DMS153 treated with DMSO at 0.1 percent for 48 hours (cell line): ENCODE measurements around the gene IFT122.

ENCODE experiments used
- DNase-seq: peaks from one replicate; lab custom pipeline; 2025; ENCODE audit not compliant: unreplicated experiment; lab: John Stamatoyannopoulos, UW

IFT122 gene

GRCh38 chr3:129415830-129416229 lies 24.2 kb upstream of the IFT122 start:
- DNase-seq: no peak

DNA sequence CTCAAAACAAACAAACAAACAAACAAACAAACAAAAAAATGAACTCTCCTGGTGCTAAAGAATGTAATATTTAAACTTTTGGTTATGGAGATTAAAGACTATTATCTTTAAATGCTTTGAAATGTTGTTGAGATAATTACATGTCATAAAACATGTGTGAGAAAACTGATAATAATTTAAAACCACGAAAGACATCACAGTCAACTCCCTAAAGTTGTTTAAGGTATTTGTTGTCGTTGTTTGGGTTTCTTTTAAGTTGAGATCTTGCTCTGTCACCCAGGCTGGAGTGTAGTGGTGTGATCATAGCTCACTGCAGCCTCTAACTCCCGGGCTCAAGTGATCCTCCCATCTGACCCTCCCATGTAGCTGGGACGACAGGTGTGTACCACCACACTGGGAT lies 23.6 kb upstream of the IFT122 start:
- DNase-seq: no peak

GRCh38 chr3:129417326-129417725 lies 22.7 kb upstream of the IFT122 start:
- DNase-seq: no peak

GRCh38 chr3:129418041-129418973 lies 21.7 kb upstream of the IFT122 start:
- DNase-seq: no peak

DNA sequence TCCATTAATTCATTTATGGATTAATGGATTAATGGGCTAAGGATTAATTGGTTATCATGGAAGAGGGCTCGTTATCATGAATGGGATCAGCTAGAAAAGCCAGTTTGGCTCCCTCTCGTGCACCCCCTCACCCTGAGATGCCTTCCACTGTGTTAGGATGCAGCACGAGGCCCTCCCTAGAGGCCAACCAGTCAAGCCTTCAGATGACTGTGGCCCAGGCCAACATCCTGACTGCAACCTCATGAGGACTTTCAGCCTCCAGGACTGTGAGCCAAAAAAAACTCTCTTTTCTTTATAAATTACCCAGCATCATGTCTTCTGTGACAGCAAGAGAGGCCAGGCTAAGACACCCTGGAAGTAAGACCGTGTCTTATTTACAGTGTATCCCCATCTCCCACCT lies 20.5 kb upstream of the IFT122 start:
- no peak for DNase-seq

- no peak for DNase-seq
Observed at GRCh38 chr3:129421236-129421883, 18.7 kb upstream of the IFT122 start.

DNA sequence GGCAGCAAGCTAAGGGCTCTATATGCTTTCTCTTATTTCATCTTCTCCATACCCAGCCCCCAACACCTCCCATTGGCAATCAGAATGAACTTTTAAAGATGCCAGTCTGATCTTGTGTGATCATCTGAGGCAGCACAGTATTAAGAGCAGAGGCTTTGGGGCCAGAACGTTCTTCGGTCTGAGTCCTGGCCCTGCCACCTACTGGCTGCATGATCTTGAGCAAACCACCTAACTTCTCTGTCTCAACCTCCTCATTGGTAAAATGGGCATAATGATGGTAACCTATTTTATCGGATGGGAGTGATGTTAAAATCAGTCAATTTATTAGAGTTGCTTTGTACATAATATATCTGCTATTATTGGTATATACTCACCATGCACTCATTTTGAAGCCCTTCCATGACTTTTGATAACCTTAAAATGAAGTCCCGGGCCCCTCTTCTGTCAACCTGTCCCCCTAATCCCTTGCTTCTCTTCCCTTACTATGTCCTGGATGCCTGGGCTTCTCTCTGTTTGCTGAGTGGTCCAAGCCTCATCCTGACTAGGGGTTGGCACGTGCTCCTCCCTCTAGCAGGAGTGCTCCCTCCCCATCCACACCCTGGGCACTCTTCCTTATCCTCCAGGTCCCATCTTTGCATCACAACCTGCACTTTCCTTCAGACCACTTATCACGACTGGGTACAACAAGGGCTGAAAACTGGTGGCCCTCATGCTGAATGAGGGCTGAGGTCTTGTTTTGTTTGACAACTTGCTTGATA lies 17.9 kb upstream of the IFT122 start:
- no peak for DNase-seq

DNA sequence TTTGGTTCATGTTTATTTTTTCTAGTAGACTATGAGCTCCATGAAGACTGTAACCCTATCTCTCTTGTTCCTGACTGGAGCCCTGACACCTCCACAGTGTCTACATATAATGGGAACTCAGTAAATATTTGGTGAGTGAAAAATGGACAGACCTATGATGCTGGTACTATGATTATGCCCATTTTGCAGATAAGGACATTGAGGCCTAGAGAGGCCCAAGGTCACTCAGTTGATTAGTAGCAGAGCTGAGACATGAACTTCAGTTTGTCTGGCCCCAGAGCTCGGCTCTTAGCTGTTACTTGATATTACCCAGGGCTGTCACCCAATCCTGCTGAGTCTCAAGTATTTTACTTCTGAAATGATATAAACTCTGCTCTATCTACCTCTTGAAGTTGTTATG lies 17.1 kb upstream of the IFT122 start:
- DNase-seq: no peak

DNA sequence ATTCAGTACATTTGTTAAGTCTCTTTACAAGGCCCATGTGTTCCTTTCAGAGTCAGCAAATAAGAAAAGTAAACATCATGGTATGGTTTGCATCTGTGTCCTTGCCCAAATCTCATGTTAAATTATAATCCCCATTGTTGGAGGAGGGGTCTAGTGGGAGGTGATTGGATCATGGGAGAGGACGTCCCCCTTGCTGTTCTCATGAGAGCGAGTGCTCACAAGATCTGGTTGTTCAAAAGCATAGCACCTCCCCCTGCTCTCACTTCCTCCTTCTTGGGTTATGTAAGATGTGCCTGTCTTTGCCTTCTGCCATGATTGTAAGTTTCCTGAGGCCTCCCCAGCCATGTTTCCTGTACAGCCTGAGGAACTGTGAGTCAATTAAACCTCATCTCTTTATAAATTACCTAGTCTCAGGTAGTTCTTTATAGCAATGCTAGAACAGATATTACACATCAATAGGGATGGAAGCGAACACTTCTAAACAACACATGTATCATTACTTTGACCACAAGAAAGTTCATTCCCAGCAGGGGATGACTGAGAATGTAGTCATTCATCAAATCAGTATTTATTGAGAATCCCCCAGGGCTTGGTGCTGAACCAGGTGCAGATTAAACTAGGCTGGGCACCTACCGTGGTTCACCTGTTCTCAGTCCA lies 15.7 kb upstream of the IFT122 start:
- DNase-seq: no peak

DNA sequence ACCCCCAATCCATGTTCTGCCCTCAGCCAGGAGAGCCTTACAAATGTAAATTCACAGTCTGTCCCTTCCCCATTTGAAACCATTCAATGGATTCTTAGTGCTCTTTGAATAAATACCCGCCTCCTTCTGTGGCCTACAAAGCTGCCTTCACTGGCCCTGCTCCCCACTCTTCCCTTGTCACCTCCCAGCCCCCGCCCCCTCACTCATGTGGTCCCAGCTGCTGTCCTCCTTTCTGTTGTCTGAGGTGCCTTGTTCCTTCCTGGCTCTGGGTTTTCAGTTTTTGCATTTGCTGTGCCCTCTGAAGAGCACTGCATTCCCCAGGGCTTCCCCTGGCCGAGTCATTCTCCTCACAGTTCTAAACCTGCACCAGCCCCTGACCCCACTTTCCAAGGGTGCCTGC lies 14.8 kb upstream of the IFT122 start:
- no peak for DNase-seq

- DNase-seq: no peak
Observed at GRCh38 chr3:129425619-129426018, 14.4 kb upstream of the IFT122 start.

DNA sequence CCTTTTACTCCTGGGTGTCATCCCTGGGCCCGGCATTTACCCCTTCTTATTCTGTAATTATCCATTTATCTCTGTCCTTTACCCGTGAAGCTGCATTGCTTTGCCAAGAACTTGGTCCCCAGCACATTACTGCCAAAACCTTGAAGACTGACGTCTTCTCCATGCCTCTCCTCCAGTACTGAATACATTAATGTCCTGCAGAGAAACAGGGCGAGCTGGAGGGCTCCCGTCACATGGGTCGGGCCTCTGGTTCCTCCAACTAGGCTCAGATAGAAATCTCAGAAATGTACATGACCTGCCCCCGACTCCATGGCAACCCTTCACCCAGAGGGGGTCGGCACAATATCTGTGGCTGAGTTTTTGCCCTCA lies 12.0 kb upstream of the IFT122 start:
- no peak for DNase-seq

- DNase-seq: peak; percentile 88
Observed at GRCh38 chr3:129428376-129429079, 11.5 kb upstream of the IFT122 start, which contains the start of gene EFCAB12. Gene EFCAB12 (minus strand): TSS chr3:129428636. CDS start chr3:129428488, 148 bp downstream.

DNA sequence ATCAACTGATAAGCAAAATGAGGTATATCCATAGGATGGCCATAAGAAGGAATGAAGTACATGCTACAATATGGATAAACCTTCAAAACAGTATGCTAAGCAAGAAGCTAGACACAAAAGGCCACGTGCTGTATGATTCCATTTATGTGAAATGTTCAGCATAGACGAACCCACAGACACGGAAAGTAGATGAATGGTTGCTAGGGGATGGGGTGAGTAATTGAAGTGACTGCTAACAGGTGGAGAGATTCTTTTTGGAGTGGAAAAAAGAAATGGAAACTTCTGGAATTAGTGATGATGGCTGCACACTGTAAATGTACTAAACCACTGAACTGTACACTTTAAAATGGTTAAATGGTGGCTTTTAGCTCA lies 11.0 kb upstream of the IFT122 start:
- DNase-seq: no peak

- no peak for DNase-seq
Observed at GRCh38 chr3:129429602-129430001, 10.4 kb upstream of the IFT122 start.

DNA sequence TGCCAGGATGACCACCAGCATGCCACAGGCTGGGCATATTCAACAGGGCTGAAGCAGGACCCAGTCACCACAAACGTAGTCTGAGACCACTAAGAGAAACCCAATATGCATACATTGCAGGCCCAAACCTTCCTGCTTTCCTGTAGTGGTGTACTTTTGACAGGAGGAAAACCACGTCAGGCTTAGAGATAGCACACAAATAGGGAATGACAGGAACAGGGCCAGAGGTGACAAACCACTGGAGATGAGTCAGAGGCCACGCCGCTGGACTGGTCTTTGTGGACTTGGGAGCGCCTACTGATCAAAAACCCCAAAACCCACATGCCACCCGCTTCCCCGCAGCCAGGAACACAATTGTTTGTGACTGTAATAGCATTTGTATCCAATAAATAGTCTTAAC lies 8.0 kb upstream of the IFT122 start:
- no peak for DNase-seq

- DNase-seq: no peak
Observed at GRCh38 chr3:129432671-129433070, 7.4 kb upstream of the IFT122 start.

- no peak for DNase-seq
Observed at GRCh38 chr3:129433565-129433964, 6.5 kb upstream of the IFT122 start.

DNA sequence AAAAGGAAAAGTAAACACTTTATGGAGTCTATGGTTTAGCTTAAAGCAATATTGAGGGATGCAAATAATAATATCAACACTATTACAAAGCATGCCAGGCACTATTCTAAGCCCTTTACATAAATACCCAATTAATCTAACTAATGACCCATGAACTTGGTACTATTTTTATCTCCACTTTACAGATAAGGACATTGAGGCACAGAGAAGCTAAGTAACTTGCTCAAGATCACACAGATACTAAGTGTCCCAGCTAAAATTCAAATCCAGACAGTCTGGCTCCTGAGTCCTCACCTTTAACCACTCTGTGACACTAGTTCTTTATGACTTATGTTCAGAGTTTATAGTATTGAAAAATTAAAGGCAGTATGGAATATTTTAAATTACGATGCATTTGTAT lies 5.9 kb upstream of the IFT122 start:
- no peak for DNase-seq

DNA sequence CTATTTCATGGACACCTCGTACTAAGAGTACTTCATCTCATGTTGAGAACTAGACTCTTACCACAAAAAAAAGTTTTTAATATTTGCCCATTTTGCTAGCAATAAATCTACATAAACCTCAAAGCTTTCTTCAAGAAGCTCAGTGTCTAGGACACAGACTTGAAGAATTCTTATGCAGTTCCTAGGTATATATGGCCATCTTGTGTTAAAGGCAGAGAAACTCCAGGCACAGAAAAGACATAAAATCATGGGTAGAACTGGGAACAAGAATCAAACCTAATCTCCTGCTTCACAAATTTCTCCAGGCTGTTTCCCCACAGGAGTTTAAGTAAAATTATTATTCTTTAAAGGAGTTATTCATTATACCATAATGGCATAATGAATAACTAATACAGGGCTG lies 4.7 kb upstream of the IFT122 start:
- no peak for DNase-seq
